Muscle of leg (tissue), 11 donors: ENCODE data around the gene FSHR. TPM values are rescaled to one million over a fixed set of nuclear protein-coding genes. Genes with fewer than 3 reads are reported as not detected.
A peak's percentile ranks its signal among the peaks of the same experiment; 100 is the strongest.

Experiments
- DNase-seq: peaks from one replicate; pipeline ENCODE4 v3.0.0; 2013
- H3K27ac ChIP-seq: one replicate; pipeline ENCODE4 v1.5.1; 2013; ENCODE audit warnings: mild to moderate bottlenecking, low read length, control low read depth
- H3K27me3 ChIP-seq: one replicate; pipeline ENCODE4 v1.6.1; 2013; ENCODE audit warnings: low read length; ENCODE audit not compliant: control insufficient read depth, insufficient read depth
- H3K36me3 ChIP-seq: one replicate; pipeline ENCODE4 v1.6.1; 2013; ENCODE audit warnings: low read length; ENCODE audit not compliant: control insufficient read depth, insufficient read depth
- H3K4me1 ChIP-seq: one replicate; pipeline ENCODE4 v1.6.1; 2013; ENCODE audit warnings: low read length; ENCODE audit not compliant: control insufficient read depth, insufficient read depth
- H3K4me3 ChIP-seq: one replicate; pipeline ENCODE4 v1.5.1; 2013; ENCODE audit warnings: low read length, control low read depth
- H3K9me3 ChIP-seq: replicated peaks from 2 replicates; pipeline ENCODE4 v1.6.1; 2013; ENCODE audit warnings: low read depth, low read length; ENCODE audit not compliant: control insufficient read depth
- WGBS: methylation state at CpG from one replicate; pipeline ENCODE4 v1.1.5; 2013; ENCODE audit warnings: missing lambda C conversion rate; ENCODE audit not compliant: insufficient coverage; 5-methylcytosine and 5-hydroxymethylcytosine counted together
- polyA plus RNA-seq, 8 donors: library from polyadenylated mRNA; unstranded; fragments of 120-200 nt; gene quantifications; one replicate each; pipeline versions ENCODE4 v1.2.1 to v1.2.3, GENCODE V29; 2013; ENCODE audit warnings: inconsistent platforms in 1 of 8, low replicate concordance in 1 of 8; ENCODE audit not compliant: insufficient read length in 8 of 8, insufficient read depth in 1 of 8
- total RNA-seq: library from RNA; stranded (reverse); fragments of 120-200 nt; gene quantifications from one replicate; pipeline ENCODE4 v1.2.4, GENCODE V29; 2013

Gene FSHR
- total and polyA plus RNA-seq, 9 donors, result 0.28 to 1.7 (median 0.44) TPM

- no peaks in the 10 kb centered on the region for H3K36me3 ChIP-seq
- H3K9me3 ChIP-seq, result no peaks in the 10 kb centered on the region
- H3K4me1 ChIP-seq, result no peaks in the 10 kb centered on the region
- H3K4me3 ChIP-seq, result no peak overlapping the region
- WGBS, result 56% methylated on average over 3 of the region's 5 CpGs
- H3K27ac ChIP-seq, result no peak overlapping the region
- no peaks in the 10 kb centered on the region for H3K27me3 ChIP-seq
- no peak for DNase-seq
These were observed 202.2 kb downstream of the FSHR start for GRCh38 chr2:48952143-48952542.

GRCh38 chr2:48948400-48949125 is 205.8 kb downstream of the FSHR start:
- H3K27ac ChIP-seq, result no peak overlapping the region
- H3K27me3 ChIP-seq, result no peaks in the 10 kb centered on the region
- H3K4me3 ChIP-seq, result no peak overlapping the region
- no peaks in the 10 kb centered on the region for H3K9me3 ChIP-seq
- H3K36me3 ChIP-seq, result no peaks in the 10 kb centered on the region
- DNase-seq, result no peak
- H3K4me1 ChIP-seq, result no peaks in the 10 kb centered on the region
- 100% methylated on average over 1 of the region's 6 CpGs for WGBS

GRCh38 chr2:48946449-48947048 is 207.8 kb downstream of the FSHR start:
- no peak overlapping the region for H3K4me3 ChIP-seq
- peak; percentile 57 for DNase-seq
- WGBS, result no CpG with 5 or more reads among the region's 2 CpGs
- H3K27me3 ChIP-seq, result no peaks in the 10 kb centered on the region
- H3K27ac ChIP-seq, result no peak overlapping the region
- no peaks in the 10 kb centered on the region for H3K9me3 ChIP-seq
- no peaks in the 10 kb centered on the region for H3K36me3 ChIP-seq
- H3K4me1 ChIP-seq, result no peaks in the 10 kb centered on the region

GRCh38 chr2:48944956-48945355 is 209.4 kb downstream of the FSHR start:
- Histone ChIP-seq H3K36me3 (no peaks in the 10 kb centered on the region), H3K4me1 (peaks cover 3% of the 10 kb centered on the region), H3K9me3 (no peaks in the 10 kb centered on the region), H3K27me3 (no peaks in the 10 kb centered on the region), H3K27ac (no peak overlapping the region), H3K4me3 (no peak overlapping the region)
- WGBS, result 88% methylated on average over 1 of the region's 1 CpG
- DNase-seq, result no peak

GRCh38 chr2:48943436-48943835 is 210.9 kb downstream of the FSHR start:
- peak; percentile 20 for DNase-seq
- no peak overlapping the region for H3K4me3 ChIP-seq
- no peaks in the 10 kb centered on the region for H3K27me3 ChIP-seq
- peaks cover 3% of the 10 kb centered on the region for H3K4me1 ChIP-seq
- H3K9me3 ChIP-seq, result no peaks in the 10 kb centered on the region
- WGBS, result 90% methylated on average over 2 of the region's 3 CpGs
- no peaks in the 10 kb centered on the region for H3K36me3 ChIP-seq
- H3K27ac ChIP-seq, result no peak overlapping the region

- no CpG with 5 or more reads among the region's 1 CpG for WGBS
- H3K4me1 ChIP-seq, result peaks cover 3% of the 10 kb centered on the region
These were observed 212.4 kb downstream of the FSHR start for GRCh38 chr2:48941908-48942307.

GRCh38 chr2:48941456-48941855 is 212.9 kb downstream of the FSHR start:
- H3K27ac ChIP-seq, result no peak overlapping the region
- no peaks in the 10 kb centered on the region for H3K27me3 ChIP-seq
- H3K36me3 ChIP-seq, result no peaks in the 10 kb centered on the region
- peaks cover 3% of the 10 kb centered on the region for H3K4me1 ChIP-seq
- H3K4me3 ChIP-seq, result no peak overlapping the region
- WGBS, result 50% methylated on average over 2 of the region's 3 CpGs
- no peak for DNase-seq
- H3K9me3 ChIP-seq, result no peaks in the 10 kb centered on the region

More at GRCh38 chr2:48941908-48942307, 212.4 kb downstream of the FSHR start:
- Histone ChIP-seq H3K36me3 (no peaks in the 10 kb centered on the region), H3K9me3 (no peaks in the 10 kb centered on the region), H3K27ac (no peak overlapping the region), H3K4me3 (no peak overlapping the region), H3K27me3 (no peaks in the 10 kb centered on the region)
- no peak for DNase-seq

- WGBS, result 20% methylated on average over 1 of the region's 3 CpGs
- no peak overlapping the region for H3K27ac ChIP-seq
- no peak overlapping the region for H3K4me3 ChIP-seq
- peaks cover 3% of the 10 kb centered on the region for H3K4me1 ChIP-seq
- H3K27me3 ChIP-seq, result no peaks in the 10 kb centered on the region
- peak; percentile 68 for DNase-seq
- no peaks in the 10 kb centered on the region for H3K9me3 ChIP-seq
- no peaks in the 10 kb centered on the region for H3K36me3 ChIP-seq
These were observed 213.7 kb downstream of the FSHR start for GRCh38 chr2:48940606-48941005.

- no peak overlapping the region for H3K4me3 ChIP-seq
- WGBS, result 60% methylated on average over 1 of the region's 4 CpGs
These were observed 215.1 kb downstream of the FSHR start for GRCh38 chr2:48939232-48939631.

GRCh38 chr2:48938231-48938630 is 216.1 kb downstream of the FSHR start:
- no peaks in the 10 kb centered on the region for H3K36me3 ChIP-seq
- H3K27me3 ChIP-seq, result no peaks in the 10 kb centered on the region
- H3K4me3 ChIP-seq, result no peak overlapping the region
- H3K9me3 ChIP-seq, result no peaks in the 10 kb centered on the region
- no peak overlapping the region for H3K27ac ChIP-seq
- H3K4me1 ChIP-seq, result peaks cover 3% of the 10 kb centered on the region
- 94% methylated on average over 4 of the region's 4 CpGs for WGBS
- DNase-seq, result no peak

More at GRCh38 chr2:48939232-48939631, 215.1 kb downstream of the FSHR start:
- H3K4me1 ChIP-seq, result peaks cover 3% of the 10 kb centered on the region
- H3K9me3 ChIP-seq, result no peaks in the 10 kb centered on the region
- H3K36me3 ChIP-seq, result no peaks in the 10 kb centered on the region
- H3K27me3 ChIP-seq, result no peaks in the 10 kb centered on the region
- H3K27ac ChIP-seq, result no peak overlapping the region
- no peak for DNase-seq
